WERI-Rb-1 (cell line): ENCODE measurements around the gene MLN.

ENCODE experiments used
- DNase-seq: peaks from one replicate; pipeline ENCODE4 v3.0.0-alpha.2; 2020
- H3K27ac ChIP-seq: fragments of 250-450 bp; sonication (Bioruptor Pico); 2 replicates; pipeline ENCODE4 v1.5.1; 2020; ENCODE audit warnings: mild to moderate bottlenecking, moderate library complexity
- H3K27me3 ChIP-seq: fragments of 250-450 bp; sonication (Bioruptor Pico); 2 replicates; pipeline ENCODE4 v1.5.1; 2021; ENCODE audit warnings: mild to moderate bottlenecking, low read depth, moderate library complexity; ENCODE audit not compliant: insufficient read depth, severe bottlenecking
- H3K36me3 ChIP-seq: fragments of 250-450 bp; sonication (Bioruptor Pico); 2 replicates; pipeline ENCODE4 v1.5.1; 2020; ENCODE audit warnings: mild to moderate bottlenecking, moderate library complexity
- H3K4me3 ChIP-seq: 2 replicates; pipeline ENCODE4 v1.5.1; 2011; ENCODE audit warnings: low read depth, mild to moderate bottlenecking, control low read depth, low read length
- H3K9me3 ChIP-seq: fragments of 250-450 bp; sonication (Bioruptor Pico); 2 replicates; pipeline ENCODE4 v1.5.1; 2021; ENCODE audit warnings: mild to moderate bottlenecking, moderate library complexity; ENCODE audit not compliant: severe bottlenecking
- TF ChIP-seq, protein P1 (sequence below): IDR thresholded peaks from 2 replicates; pipeline ENCODE4 v1.5.1; 2011; ENCODE audit warnings: low read depth, mild to moderate bottlenecking, control low read depth, inconsistent platforms, low read length

The MLN gene

DNA sequence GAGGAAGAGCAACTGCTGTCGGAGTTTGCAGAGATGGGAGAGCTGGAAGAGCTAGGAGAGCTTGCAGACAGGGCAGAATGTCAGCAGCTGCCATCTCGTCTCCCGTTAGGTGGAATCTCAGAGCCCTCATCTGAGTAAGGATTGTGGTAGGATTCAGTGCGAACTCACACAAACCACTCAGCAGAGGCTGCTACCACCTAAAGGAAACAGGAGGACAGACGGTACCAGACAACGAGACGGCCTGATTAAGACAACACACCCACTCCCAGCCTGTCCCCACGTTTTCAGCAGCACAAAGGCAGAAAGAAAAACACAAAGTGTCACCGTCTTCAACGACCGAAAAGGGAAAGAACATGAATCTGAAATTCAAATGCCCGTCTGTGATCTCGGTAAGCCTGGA lies 19.0 kb downstream of the MLN start:
- Histone ChIP-seq H3K9me3 (no peaks in the 10 kb centered on the region), H3K36me3 (peaks cover 71% of the 10 kb centered on the region), H3K4me3 (no peak overlapping the region), H3K27ac (no peak overlapping the region), H3K27me3 (no peaks in the 10 kb centered on the region)
- no peak for DNase-seq
- TF ChIP-seq, protein P1, sequence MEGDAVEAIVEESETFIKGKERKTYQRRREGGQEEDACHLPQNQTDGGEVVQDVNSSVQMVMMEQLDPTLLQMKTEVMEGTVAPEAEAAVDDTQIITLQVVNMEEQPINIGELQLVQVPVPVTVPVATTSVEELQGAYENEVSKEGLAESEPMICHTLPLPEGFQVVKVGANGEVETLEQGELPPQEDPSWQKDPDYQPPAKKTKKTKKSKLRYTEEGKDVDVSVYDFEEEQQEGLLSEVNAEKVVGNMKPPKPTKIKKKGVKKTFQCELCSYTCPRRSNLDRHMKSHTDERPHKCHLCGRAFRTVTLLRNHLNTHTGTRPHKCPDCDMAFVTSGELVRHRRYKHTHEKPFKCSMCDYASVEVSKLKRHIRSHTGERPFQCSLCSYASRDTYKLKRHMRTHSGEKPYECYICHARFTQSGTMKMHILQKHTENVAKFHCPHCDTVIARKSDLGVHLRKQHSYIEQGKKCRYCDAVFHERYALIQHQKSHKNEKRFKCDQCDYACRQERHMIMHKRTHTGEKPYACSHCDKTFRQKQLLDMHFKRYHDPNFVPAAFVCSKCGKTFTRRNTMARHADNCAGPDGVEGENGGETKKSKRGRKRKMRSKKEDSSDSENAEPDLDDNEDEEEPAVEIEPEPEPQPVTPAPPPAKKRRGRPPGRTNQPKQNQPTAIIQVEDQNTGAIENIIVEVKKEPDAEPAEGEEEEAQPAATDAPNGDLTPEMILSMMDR, result no peak

DNA sequence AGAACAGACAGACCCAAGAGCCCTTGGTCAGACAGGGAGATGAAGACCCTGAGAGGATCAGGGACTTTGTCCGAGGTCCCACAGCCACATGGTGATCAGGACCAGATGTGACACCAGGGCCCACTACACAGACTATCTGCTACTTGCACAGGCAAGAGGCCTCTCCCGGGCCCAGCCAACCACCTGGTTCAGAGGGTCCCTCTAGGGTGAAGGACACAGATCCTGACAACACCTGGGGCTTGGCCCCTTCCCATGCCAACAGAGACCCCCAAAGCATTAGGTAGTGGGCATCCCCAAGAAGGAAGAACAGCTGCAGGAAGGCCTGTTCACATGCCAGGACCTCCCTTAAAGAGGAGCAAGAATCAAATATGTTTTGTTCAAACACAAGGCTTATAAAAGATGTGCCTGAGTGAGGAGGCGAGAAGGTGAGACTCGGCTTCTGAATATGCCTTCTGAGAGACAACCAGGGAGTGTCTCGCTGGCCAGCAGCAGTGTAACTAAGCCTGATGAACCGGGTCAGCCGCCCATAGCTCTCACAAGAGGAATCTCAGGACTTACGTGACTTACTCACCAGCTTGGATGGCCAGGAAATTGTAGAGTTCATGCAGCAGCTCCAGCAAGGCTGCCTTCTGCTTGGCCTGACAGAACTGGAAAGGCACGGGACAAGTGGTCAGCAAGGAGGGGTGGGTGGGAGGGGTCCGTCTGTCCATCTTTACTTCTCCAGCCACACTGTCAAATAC lies 19.9 kb downstream of the MLN start:
- TF ChIP-seq, protein P1, result no peak
- no peak overlapping the region for H3K27ac ChIP-seq
- no peak overlapping the region for H3K4me3 ChIP-seq
- no peaks in the 10 kb centered on the region for H3K27me3 ChIP-seq
- DNase-seq, result no peak
- H3K9me3 ChIP-seq, result no peaks in the 10 kb centered on the region
- peaks cover 77% of the 10 kb centered on the region for H3K36me3 ChIP-seq

DNA sequence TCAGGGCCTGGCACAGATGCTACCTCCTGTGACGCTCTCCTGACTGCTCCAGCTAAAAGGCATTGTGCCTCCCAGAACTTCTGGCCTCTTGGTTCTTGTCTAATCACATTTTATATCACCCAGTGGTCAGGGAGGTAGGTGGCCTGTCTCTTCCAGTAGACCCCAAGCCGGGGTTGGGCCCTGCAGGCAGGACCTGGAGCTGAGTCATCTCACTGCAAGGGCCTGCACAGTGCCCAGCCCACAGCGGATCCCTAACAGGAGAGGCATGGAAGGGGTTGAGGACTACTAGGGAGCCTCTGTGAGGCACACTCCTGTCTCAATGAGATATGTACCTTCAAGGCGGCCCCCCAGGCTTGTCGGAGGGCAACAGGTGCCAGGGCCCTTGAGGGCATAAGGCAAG lies 21.2 kb downstream of the MLN start:
- Histone ChIP-seq H3K4me3 (no peak overlapping the region), H3K36me3 (peaks cover 83% of the 10 kb centered on the region), H3K27me3 (no peaks in the 10 kb centered on the region), H3K27ac (no peak overlapping the region), H3K9me3 (no peaks in the 10 kb centered on the region)
- no peak for DNase-seq
- TF ChIP-seq, protein P1, result no peak

DNA sequence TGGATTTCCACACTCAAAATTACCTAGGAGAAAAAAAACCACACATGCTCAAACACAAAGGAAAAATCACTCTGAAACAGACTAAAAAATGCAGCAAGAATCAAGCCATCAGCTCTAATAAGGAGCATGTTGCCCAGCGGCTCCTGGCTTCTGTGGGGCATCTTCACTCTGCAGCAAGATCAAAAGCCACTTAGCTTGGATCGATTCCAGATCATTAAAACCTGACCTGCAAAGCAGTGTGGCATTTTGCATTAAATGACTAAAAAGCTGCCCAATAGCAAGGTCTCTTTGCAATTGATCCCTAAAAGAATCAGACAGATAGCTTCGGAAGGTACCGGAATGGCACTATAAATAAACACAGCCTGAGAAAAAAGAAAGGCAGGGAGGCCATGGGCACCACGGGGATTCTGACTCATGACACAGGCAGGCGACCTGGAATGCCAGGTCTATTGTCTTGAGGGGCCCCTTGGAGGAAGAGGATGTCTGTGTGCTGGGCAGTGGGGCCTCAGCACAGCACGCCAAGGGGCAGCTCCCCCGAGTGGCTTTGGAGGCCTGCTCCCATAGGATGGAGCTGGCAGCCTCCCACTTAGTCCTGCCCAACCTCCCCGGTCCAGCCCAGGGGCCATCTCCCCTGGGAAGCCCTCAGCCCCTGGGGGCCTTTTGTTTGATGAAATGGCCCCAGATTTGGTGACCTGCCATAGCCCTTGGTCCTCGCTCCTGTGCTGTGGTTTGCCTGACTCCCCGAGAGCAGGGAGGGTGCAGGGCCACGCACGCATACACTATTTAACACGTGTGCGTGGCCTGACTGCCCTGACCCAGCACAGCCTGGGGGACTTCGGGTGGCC lies 22.4 kb downstream of the MLN start:
- TF ChIP-seq, protein P1, result no peak
- no peak for DNase-seq
- Histone ChIP-seq H3K9me3 (no peaks in the 10 kb centered on the region), H3K27me3 (no peaks in the 10 kb centered on the region), H3K36me3 (peaks cover 86% of the 10 kb centered on the region), H3K27ac (peak overlapping the region; percentile 13; the same call in 1 of the 2 replicates), H3K4me3 (no peak overlapping the region)

DNA sequence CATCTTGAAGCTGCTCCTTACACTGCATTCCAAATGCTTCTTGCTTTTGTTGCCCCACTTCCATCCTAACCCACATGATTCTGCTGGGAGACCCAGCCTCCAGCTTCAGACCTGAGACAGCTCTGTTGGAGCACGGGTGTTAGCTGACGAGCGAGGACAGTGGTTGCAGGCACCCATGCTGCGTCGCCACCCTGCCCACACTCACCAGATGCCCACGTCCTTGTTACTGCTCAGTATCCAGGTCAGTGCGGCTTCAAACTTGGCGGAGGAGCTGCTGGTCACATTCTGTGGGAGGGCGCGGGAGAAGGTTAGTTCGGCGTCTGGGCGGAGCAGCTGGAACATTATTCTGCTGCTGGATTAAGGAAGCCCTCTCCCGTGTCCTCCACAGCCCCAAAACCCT lies 23.9 kb downstream of the MLN start:
- TF ChIP-seq, protein P1, result no peak
- H3K27ac ChIP-seq, result peak overlapping the region; percentile 20
- no peak overlapping the region for H3K4me3 ChIP-seq
- H3K27me3 ChIP-seq, result no peaks in the 10 kb centered on the region
- no peak for DNase-seq
- H3K36me3 ChIP-seq, result peaks cover 88% of the 10 kb centered on the region
- H3K9me3 ChIP-seq, result no peaks in the 10 kb centered on the region
